PFSK-1 (cell line): Measurements from ENCODE around the gene F2R.

Experiments
- FOXP2 ChIP-seq: optimal IDR thresholded peaks from 2 replicates; pipeline ENCODE3; 2011; ENCODE audit warnings: borderline replicate concordance, control low read depth, inconsistent platforms; ENCODE audit not compliant: insufficient read depth; ENCODE audit errors: extremely low read length, extremely low read depth
- POLR2AphosphoS5 ChIP-seq: IDR thresholded peaks from 2 replicates; pipeline ENCODE4 v1.6.1; 2012; ENCODE audit warnings: low read depth, mild to moderate bottlenecking, control low read depth, low read length, moderate library complexity
- REST ChIP-seq, 2 experiments: IDR thresholded peaks; 2 replicates each; pipeline versions ENCODE4 v1.6.1 to v1.8.0; 2011 to 2012; ENCODE audit warnings: low read depth in 2 of 2, low read length in 2 of 2, control low read depth in 1 of 2, inconsistent platforms in 1 of 2, mild to moderate bottlenecking in 1 of 2, moderate library complexity in 1 of 2; ENCODE audit not compliant: insufficient read depth in 1 of 2
- SIN3A ChIP-seq: IDR thresholded peaks from 2 replicates; pipeline ENCODE4 v1.6.1; 2012; ENCODE audit warnings: mild to moderate bottlenecking, low read length, moderate library complexity, borderline replicate concordance; ENCODE audit not compliant: insufficient read depth
- TAF1 ChIP-seq: IDR thresholded peaks from 2 replicates; pipeline ENCODE4 v1.6.1; 2012; ENCODE audit warnings: low read length, control low read depth, borderline replicate concordance; ENCODE audit not compliant: insufficient read depth

Gene F2R

GRCh38 chr5:76688836-76689235, 27.1 kb upstream of the F2R start:
- no peak for TF ChIP-seq REST (IDR thresholded peaks at IDR 0.05; ENCODE audit: insufficient read depth in 1 of 2, low read depth in 2 of 2, low read length in 2 of 2)
- no peak for TF ChIP-seq TAF1
- no peak for TF ChIP-seq SIN3A
- TF ChIP-seq POLR2AphosphoS5 = no peak

- no peak for TF ChIP-seq SIN3A
- TF ChIP-seq POLR2AphosphoS5 = no peak
- no peak for TF ChIP-seq TAF1
- no peak for TF ChIP-seq FOXP2
- TF ChIP-seq REST (IDR thresholded peaks at IDR 0.05; ENCODE audit: insufficient read depth in 1 of 2, low read depth in 2 of 2, low read length in 2 of 2) = no peak
Observed at GRCh38 chr5:76689321-76690036, 26.4 kb upstream of the F2R start.

- TF ChIP-seq POLR2AphosphoS5 (no peak), FOXP2 (no peak), TAF1 (no peak), REST (IDR thresholded peaks at IDR 0.05; ENCODE audit: insufficient read depth in 1 of 2, low read depth in 2 of 2, low read length in 2 of 2) (no peak), SIN3A (no peak)
Observed at GRCh38 chr5:76690037-76690679, 25.8 kb upstream of the F2R start.

- TF ChIP-seq REST (IDR thresholded peaks at IDR 0.05; ENCODE audit: insufficient read depth in 1 of 2, low read depth in 2 of 2, low read length in 2 of 2) = no peak
- TF ChIP-seq POLR2AphosphoS5 = no peak
- TF ChIP-seq FOXP2 = no peak
- TF ChIP-seq TAF1 = no peak
- no peak for TF ChIP-seq SIN3A
Observed at GRCh38 chr5:76690704-76691466, 25.0 kb upstream of the F2R start.
